ENCODE data around the gene GNAO1.

The GNAO1 gene

DNA sequence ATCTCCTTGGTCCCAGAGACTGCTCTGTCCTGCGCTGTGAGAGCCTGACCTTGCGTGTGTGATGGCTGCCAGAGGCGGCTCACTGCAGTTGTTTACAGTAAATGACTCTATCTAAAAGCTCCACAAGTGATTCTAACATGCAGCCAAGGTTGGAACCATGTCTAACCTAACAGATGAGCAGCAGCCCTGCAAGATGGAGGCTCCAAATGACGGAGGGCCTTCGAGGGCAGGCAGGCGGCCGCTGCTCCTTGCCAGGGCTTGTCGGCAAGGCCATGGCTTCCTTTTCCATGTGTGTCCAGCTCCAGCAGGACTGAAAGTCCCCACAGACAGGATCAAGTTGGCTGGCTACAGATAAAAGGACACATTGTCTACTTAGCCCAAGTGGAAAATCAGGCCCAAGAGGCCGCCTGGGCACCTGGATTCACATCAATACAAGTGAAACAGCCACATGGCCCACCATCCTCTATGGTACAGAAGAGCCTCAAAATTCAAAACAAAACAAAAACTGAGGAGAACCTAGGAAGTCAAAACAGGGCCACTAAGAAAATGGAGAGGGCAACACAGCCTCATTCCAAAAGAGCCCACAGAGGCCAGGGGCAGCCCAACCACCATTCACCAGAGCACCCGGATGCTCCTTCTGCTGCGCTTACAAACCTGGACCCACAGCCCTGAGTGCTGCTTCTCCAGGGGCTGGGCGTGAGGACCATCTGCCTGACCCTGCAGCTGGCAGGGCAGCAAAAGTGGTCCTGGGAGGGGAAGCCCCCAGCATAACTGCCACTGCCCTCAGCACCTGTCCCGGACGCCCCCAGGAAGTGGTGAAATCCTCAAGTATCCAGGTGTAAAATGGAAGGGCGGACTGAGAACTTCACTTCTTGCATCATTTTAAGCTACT lies 169.1 kb downstream of the GNAO1 start:
- H3K9me3 ChIP-seq: no peaks in the 10 kb centered on the region
- peaks cover 17% of the 10 kb centered on the region for H3K36me3 ChIP-seq (replicated peaks)
- no peaks in the 10 kb centered on the region for H3K27me3 ChIP-seq (ENCODE audit: low read depth)
- in situ Hi-C loops (cut with MboI; ENCODE audit: low sequenced_read_pairs): no loop called here
- peaks cover 15% of the 10 kb centered on the region for H3K4me1 ChIP-seq
- H3K4me3 ChIP-seq: no peak overlapping the region
- peak in 1 of 2 experiments; percentile 3 for DNase-seq (ENCODE audit: low spot score in 2 of 2)

- H3K4me3 ChIP-seq: no peak overlapping the region
- peaks cover 23% of the 10 kb centered on the region for H3K36me3 ChIP-seq (replicated peaks)
- no peak for DNase-seq (ENCODE audit: low spot score in 2 of 2)
- in situ Hi-C loops (cut with MboI; ENCODE audit: low sequenced_read_pairs): no loop called here
- H3K27me3 ChIP-seq (ENCODE audit: low read depth): no peaks in the 10 kb centered on the region
- no peaks in the 10 kb centered on the region for H3K9me3 ChIP-seq
- H3K4me1 ChIP-seq: peaks cover 3% of the 10 kb centered on the region; the same call in 1 of the 2 replicates
Observed at GRCh38 chr16:56362057-56362655, 170.9 kb downstream of the GNAO1 start.

DNA sequence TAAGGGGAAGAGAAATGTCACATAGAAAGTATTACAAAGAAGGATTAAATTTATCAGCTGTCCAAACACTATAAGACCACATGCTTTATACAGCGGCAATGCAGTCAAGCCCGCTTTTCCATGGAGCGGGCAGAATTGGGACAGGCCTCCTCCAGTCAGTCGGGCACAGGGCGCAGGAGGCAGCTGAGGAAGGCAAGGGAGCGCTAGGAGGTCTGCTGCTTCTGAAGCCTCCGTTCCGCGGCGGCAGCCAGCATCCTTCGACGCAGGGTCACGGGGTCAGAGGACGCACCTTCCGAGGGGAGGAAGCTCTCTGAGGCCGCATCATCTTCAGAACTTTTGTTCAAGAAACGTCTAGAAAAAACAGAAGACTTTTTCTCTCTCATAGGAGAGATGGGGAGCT lies 171.4 kb downstream of the GNAO1 start:
- no peaks in the 10 kb centered on the region for H3K4me1 ChIP-seq
- no peaks in the 10 kb centered on the region for H3K9me3 ChIP-seq
- H3K4me3 ChIP-seq: no peak overlapping the region
- DNase-seq (ENCODE audit: low spot score in 2 of 2): no peak
- in situ Hi-C loops (cut with MboI; ENCODE audit: low sequenced_read_pairs): no loop called here
- H3K27me3 ChIP-seq (ENCODE audit: low read depth): no peaks in the 10 kb centered on the region
- peaks cover 25% of the 10 kb centered on the region for H3K36me3 ChIP-seq (replicated peaks)

DNA sequence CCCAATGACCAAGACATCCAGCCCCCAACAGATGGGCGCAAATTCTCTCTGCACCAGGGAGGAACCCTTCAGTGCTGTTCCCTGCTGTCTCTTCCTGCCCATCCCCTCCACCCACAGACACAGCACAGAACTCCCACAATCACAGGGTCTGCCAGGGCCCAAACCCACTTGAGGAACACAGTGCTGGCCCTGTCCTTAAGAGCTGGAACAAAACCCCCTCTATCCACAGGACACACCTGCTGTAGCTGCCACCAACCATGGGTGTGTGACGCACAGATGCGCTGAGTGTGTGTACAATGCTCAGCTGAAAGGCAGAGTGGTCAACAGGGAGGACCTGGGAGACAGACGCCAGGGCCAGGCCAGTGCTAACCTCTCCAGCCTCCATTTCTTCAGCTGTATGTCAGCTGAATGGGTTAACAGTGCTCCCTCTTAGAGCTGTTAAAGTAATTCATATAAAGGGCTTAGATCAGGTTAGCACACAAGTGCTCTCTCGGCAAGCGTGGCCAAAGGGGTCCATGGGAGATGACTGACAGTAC lies 172.0 kb downstream of the GNAO1 start:
- Histone ChIP-seq H3K36me3 (replicated peaks) (peaks cover 29% of the 10 kb centered on the region), H3K4me1 (no peaks in the 10 kb centered on the region), H3K4me3 (no peak overlapping the region), H3K27me3 (ENCODE audit: low read depth) (no peaks in the 10 kb centered on the region), H3K9me3 (no peaks in the 10 kb centered on the region)
- DNase-seq (ENCODE audit: low spot score in 2 of 2): no peak
- in situ Hi-C loops (cut with MboI; ENCODE audit: low sequenced_read_pairs): no loop called here

DNA sequence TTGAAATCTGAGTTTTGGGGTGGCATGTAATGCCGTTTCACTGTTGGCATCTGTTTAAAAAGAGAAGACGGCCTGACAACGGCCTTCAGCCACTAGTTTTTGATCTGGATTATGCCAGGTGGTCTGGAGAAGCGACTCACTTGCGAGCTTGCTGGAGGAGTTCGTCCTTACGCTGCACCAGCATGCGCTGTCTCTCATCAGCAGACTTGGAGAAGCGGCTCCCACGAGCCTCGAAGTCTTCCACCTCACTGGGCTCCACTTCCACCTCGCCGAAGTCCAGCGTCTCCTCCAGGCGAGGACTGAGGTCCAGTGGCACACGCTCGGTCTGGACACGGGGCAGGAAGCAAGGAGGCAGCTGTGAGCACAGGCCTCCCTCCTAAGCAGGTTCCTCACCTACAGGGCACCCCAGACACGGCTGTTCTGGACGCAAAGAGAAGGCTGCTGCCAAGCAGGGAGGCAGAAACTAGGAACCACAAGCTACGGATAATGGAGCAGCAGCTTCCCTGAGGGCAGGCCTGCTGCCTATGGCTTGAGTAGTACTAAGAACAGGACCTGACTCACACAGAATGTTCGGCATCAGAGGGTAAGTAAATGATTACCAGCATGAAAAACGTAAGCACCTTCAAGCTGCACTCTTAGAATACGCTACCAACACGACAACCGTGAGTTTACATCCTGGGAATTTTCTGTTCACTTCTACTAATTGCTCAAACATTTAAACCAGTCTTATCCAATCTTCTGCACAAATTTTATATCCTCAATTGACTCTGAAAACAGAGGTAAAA lies 172.7 kb downstream of the GNAO1 start:
- Histone ChIP-seq H3K27me3 (ENCODE audit: low read depth) (no peaks in the 10 kb centered on the region), H3K4me1 (no peaks in the 10 kb centered on the region), H3K36me3 (replicated peaks) (peaks cover 37% of the 10 kb centered on the region), H3K4me3 (no peak overlapping the region), H3K9me3 (no peaks in the 10 kb centered on the region)
- in situ Hi-C loops (cut with MboI; ENCODE audit: low sequenced_read_pairs): no loop called here
- no peak for DNase-seq (ENCODE audit: low spot score in 2 of 2)

DNA sequence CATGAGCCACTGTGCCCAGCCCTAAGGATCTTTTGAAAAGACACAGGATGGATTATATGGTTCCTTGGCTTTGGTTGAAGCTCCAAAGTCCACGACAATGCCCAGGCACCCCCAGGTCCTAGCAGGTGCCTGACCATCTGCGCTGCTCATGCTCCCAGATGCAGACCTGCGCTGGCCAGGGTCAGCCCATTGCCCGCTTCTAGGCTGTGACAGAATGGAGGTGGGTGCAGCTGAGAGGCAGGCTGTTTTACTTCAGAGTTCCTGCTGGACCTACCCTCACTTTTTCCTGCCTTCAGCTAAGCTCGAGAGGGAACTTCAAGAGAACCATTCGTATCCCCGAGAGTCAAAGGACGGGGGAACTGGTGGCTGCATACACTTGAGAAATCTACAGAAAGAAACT lies 173.6 kb downstream of the GNAO1 start:
- H3K27me3 ChIP-seq (ENCODE audit: low read depth): no peaks in the 10 kb centered on the region
- no peak for DNase-seq (ENCODE audit: low spot score in 2 of 2)
- H3K9me3 ChIP-seq: no peaks in the 10 kb centered on the region
- in situ Hi-C loops (cut with MboI; ENCODE audit: low sequenced_read_pairs): no loop called here
- H3K36me3 ChIP-seq (replicated peaks): peaks cover 44% of the 10 kb centered on the region
- H3K4me3 ChIP-seq: no peak overlapping the region
- no peaks in the 10 kb centered on the region for H3K4me1 ChIP-seq

GRCh38 chr16:56365552-56365951 lies 174.3 kb downstream of the GNAO1 start:
- DNase-seq (ENCODE audit: low spot score in 2 of 2): no peak
- Histone ChIP-seq H3K4me1 (no peaks in the 10 kb centered on the region), H3K36me3 (replicated peaks) (peaks cover 44% of the 10 kb centered on the region), H3K27me3 (ENCODE audit: low read depth) (no peaks in the 10 kb centered on the region), H3K9me3 (no peaks in the 10 kb centered on the region), H3K4me3 (no peak overlapping the region)
- in situ Hi-C loops (cut with MboI; ENCODE audit: low sequenced_read_pairs): no loop called here

- Histone ChIP-seq H3K4me3 (no peak overlapping the region), H3K27me3 (ENCODE audit: low read depth) (no peaks in the 10 kb centered on the region), H3K36me3 (replicated peaks) (peaks cover 44% of the 10 kb centered on the region), H3K4me1 (no peaks in the 10 kb centered on the region), H3K9me3 (no peaks in the 10 kb centered on the region)
- in situ Hi-C loops (cut with MboI; ENCODE audit: low sequenced_read_pairs): no loop called here
- no peak for DNase-seq (ENCODE audit: low spot score in 2 of 2)
Observed at GRCh38 chr16:56366945-56367344, 175.7 kb downstream of the GNAO1 start.

- H3K9me3 ChIP-seq: no peaks in the 10 kb centered on the region
- no peak for DNase-seq (ENCODE audit: low spot score in 2 of 2)
- H3K36me3 ChIP-seq (replicated peaks): peaks cover 37% of the 10 kb centered on the region
- no peak overlapping the region for H3K4me3 ChIP-seq
- H3K4me1 ChIP-seq: no peaks in the 10 kb centered on the region
- H3K27me3 ChIP-seq (ENCODE audit: low read depth): no peaks in the 10 kb centered on the region
- in situ Hi-C loops (cut with MboI; ENCODE audit: low sequenced_read_pairs): no loop called here
Observed at GRCh38 chr16:56367764-56368163, 176.5 kb downstream of the GNAO1 start.

DNA sequence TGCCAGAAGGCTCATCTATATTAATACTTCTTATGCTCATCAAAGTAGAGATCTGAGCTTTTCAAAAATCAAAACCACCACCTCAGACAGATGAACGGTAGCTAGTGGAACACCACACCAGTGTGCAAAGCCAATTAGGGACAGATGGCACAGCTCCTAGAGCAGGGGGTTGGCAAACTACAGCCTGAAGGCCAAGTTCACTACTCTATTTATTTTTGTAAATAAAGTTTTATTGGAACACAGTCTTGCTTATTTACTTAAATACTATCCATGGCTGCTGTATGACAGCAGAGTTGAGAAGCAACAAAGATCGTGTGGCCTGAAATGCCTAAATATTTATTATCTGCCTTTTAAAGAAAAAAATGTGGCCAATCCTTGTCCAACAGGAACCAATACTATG lies 177.3 kb downstream of the GNAO1 start:
- no peak for DNase-seq (ENCODE audit: low spot score in 2 of 2)
- no peaks in the 10 kb centered on the region for H3K9me3 ChIP-seq
- no peaks in the 10 kb centered on the region for H3K4me1 ChIP-seq
- no peak overlapping the region for H3K4me3 ChIP-seq
- in situ Hi-C loops (cut with MboI; ENCODE audit: low sequenced_read_pairs): no loop called here
- peaks cover 31% of the 10 kb centered on the region for H3K36me3 ChIP-seq (replicated peaks)
- H3K27me3 ChIP-seq (ENCODE audit: low read depth): no peaks in the 10 kb centered on the region

DNA sequence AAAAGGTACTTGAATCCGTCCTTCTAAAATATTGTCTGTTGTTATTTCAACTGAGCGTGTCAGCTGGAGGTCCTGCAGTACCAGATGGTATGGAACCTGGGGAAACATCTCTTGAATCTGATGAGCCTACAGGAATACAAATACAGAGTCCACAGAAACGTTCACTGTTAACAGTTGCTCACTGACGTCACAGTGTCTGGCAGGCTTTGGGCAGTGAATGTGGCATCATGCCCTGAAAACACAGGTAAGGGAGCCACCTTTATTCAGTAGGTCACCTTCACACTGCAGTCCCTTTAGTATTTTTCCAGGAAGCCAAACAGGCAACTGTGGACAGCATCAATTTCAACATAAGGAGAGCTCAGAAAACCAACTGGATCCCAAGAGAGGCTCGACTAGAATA lies 177.9 kb downstream of the GNAO1 start:
- no peaks in the 10 kb centered on the region for H3K9me3 ChIP-seq
- DNase-seq (ENCODE audit: low spot score in 2 of 2): no peak
- H3K36me3 ChIP-seq (replicated peaks): peaks cover 29% of the 10 kb centered on the region
- H3K27me3 ChIP-seq (ENCODE audit: low read depth): no peaks in the 10 kb centered on the region
- in situ Hi-C loops (cut with MboI; ENCODE audit: low sequenced_read_pairs): no loop called here
- no peak overlapping the region for H3K4me3 ChIP-seq
- H3K4me1 ChIP-seq: no peaks in the 10 kb centered on the region

- H3K4me3 ChIP-seq: no peak overlapping the region
- no peaks in the 10 kb centered on the region for H3K27me3 ChIP-seq (ENCODE audit: low read depth)
- no peaks in the 10 kb centered on the region for H3K4me1 ChIP-seq
- H3K36me3 ChIP-seq (replicated peaks): peaks cover 27% of the 10 kb centered on the region
- no peak for DNase-seq (ENCODE audit: low spot score in 2 of 2)
- no peaks in the 10 kb centered on the region for H3K9me3 ChIP-seq
- in situ Hi-C loops (cut with MboI; ENCODE audit: low sequenced_read_pairs): no loop called here
Observed at GRCh38 chr16:56370185-56370874, 179.0 kb downstream of the GNAO1 start.

- no peaks in the 10 kb centered on the region for H3K9me3 ChIP-seq
- H3K27me3 ChIP-seq (ENCODE audit: low read depth): no peaks in the 10 kb centered on the region
- no peaks in the 10 kb centered on the region for H3K4me1 ChIP-seq
- H3K4me3 ChIP-seq: no peak overlapping the region
- in situ Hi-C loops (cut with MboI; ENCODE audit: low sequenced_read_pairs): no loop called here
- peaks cover 27% of the 10 kb centered on the region for H3K36me3 ChIP-seq (replicated peaks)
- DNase-seq (ENCODE audit: low spot score in 2 of 2): no peak
Observed at GRCh38 chr16:56370875-56371659, 179.8 kb downstream of the GNAO1 start.

Data from HAP-1 (cell line).